DMS79 treated with DMSO at 0.1 percent for 48 hours (cell line): ENCODE results near the gene DYNLL1.
"Not testable (repeated sequence)": the region's sequence is repeated elsewhere in the genome, so short reads cannot be mapped to it uniquely, and the experiment has no call there.

Experiments
- DNase-seq: peaks from one replicate; lab custom pipeline; 2025; lab: John Stamatoyannopoulos, UW

Gene DYNLL1

DNA sequence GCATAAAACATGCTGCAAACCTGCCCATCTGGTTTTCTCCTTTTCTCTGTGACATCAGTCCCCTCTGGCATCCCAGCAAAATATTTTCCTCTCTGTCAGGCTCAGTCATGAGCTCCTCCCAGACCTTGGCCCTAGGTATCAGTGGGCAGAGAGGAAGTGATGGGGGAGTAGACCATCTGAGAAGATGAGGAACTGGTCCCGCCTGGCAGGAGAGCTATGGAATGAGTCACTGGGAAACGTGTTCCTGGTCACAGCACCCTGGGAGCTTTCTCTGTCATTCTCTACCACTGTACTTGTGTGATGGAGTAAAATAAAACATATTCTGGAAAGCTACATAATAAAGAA is 21.3 kb upstream of the DYNLL1 start:
- no peak for DNase-seq

DNA sequence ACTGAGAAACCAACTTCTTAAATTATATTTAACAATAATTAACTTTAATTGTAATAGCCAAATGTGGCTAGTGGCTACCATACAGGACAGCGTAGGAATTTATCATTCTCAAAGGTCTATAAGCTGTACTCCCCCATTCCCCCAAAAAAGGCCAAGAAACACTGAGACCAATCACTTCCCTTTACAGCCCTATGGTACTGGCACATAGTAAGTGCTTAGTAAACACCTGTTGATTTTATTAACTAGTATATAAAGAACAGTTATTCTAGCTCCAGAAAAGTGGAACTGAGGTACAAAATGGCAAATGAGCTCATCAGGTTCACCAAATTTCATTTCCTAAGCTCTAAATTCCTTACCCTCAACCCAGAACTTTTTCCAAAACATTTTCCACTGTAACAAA is 20.3 kb upstream of the DYNLL1 start:
- no peak for DNase-seq

DNA sequence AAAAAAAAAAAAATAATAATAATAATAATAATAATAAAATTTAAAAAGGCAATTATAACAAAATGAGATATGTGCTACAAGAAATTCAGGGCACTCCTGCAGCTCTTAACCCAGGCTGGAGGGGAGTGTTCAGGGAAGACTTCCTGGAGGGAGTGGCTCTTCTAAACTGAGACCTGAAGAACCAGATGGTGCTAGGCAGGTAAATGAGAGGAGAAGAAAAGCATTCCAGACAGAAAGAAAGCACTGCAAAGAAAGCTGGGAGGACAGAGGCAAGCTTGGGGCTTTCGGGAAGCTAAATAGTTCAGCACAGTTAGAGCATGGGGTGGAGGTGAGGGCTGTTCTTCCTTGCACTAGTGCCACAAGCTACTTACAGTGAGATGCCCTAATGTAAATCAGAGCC is 16.5 kb upstream of the DYNLL1 start:
- DNase-seq: no peak

DNA sequence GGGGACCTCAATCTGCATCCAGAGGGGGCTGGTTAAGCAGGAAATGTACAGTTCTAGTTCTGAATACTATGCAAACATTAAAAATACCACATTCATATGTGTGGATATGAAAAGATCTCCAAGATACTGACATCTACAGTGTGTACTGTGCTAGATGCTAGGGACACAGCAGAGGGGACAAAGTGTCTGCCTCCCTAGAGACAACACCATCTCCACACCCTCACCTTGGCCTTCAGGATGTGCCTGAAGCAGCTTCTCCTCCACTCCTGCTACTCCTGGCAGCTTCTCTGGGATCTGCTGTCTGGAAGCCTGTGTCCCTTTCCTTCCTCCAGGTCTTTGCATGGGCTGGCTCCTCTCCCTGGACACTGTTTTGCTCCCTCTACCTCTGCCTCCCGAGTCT is 15.7 kb upstream of the DYNLL1 start:
- DNase-seq: no peak

DNA sequence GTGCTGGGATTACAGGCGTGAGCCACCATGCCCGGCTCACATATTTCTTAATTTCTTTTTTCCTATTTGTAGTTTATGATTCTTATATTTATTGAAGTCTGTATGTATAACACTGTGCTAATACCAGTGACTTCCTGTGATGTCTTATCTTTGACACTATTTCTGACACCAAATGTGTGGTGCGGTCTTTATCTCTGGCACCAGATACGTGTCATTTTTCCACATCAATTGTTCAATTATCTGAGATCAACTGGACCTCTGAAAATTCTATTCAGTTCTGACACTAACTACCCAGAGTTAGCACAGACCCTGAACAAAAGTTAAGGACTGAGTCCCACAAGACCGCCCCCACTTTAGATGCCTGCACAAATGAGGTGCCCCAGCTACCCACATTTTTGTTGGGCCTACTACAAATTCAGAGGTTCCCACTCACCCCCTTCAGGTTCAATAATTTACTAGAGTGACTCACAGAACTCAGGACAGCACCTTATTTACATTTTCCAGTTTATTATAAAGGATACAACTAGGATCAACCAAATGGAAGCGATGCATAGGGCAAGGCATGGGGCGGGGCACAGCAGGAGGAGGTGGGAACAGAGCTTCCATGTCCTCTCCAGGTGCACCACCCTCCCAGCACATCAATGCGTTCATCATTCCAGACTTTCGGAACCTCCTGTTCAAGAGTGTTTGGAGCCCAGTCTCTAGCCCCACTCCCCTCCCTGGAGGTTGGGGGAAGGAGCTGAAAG is 14.7 kb upstream of the DYNLL1 start:
- DNase-seq: no peak

DNA sequence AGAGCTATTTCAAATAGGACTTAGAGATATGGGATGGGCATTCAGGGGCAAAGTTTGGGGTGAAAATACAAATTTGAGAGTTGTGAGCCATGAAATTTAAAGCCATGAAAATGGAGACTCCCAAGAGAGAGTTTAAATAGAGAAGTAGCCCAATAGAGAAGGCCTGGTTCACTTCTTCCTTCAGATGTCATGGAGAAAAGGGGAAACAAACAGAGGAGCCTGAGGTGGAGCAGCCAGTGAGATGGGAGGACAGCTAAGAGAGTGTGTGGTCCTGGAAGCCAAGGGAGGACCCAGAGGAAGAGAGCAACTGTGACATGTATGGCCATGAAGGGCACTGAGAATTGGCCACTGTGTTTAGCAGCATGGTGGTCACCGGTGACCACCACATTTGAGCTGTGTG is 12.3 kb upstream of the DYNLL1 start:
- no peak for DNase-seq

DNA sequence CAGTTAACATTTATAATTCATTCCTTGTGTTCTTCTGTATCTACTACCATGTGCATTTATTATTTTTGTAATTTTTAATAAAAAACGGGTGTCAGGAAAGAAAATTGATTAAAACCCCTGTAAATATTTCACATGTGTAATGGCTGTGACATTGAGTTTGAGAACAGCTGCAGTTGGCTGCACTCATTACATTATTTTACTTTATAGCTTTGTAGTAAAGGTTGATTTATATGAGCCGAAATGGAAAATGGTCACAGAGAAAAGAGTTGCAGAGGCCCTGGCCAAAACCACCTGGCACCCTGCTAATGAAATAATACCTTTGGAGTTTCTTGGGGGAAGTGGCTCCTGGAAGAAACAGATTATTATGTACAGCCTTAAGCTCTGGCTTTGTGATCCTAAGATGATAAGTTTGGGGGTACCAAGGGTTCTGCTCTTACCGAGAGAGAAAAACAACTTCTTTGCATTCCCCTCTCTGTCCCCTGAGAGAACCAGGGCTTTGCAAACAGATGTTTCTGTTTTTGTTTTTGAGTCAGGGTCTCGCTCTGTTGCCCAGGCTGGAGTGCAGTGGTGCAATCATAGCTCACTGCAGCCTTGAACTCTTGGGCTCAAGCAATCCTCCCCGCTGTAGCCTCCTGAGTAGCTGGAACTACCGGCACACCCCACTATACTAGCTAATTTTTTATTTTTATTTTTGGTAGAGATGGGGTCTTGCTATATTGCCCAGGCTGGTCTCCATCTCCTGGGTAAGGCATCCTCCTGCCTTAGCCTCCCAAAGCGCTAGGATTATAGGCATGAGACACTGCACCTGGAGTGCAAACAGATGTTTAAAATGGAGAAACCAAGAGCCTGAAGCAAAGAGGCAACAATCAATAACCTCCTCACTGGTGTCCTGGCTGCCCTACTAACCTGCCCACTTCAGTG is 9.7 kb upstream of the DYNLL1 start:
- no peak for DNase-seq

DNA sequence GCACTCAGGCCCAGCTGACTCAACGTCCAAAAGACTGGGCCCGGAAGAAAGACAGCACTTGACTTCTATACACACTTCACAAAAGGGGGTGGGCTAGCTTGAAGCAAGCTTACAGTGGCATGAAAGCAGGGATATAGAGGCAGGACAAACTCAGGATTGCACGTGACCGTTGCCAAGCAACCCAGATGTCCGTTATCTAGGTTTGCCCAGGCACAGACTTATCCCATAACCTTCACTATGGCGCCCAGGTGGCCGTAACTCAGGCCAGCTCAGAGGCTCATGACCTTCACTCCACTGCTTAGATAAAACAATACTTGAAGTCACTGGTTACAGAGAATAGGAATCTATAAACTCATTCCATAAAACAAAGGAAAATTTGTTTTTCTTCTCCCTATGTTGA is 8.4 kb upstream of the DYNLL1 start:
- not testable (repeated sequence) for DNase-seq

DNA sequence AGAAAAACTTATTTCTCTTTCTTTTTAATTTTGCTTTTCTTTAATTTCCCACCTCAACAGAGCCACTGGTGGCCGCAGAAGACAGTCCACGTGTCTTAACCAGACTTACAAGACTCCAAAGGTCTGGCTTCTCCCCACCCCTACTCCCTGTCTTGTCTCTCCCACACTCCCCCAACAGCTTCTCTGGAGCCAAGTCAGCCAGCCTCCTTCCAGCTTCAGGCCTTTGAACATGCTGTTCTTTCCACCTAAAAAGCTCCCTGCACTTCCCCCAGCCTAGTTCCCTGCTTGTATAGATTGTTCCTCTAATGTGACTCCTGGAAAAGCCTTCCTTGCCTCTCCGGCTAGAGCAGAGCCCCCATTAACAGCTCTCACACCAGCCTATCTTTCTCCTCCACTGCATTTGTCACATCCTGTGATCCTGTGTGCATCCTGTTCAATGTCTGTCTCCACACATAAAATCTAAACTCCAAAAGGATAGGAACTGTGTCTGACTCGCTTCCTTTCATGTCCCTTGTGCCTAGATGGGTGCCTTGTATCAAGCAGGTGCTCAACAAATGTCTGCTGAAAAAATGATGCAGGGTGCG is 7.8 kb upstream of the DYNLL1 start:
- DNase-seq: no peak

DNA sequence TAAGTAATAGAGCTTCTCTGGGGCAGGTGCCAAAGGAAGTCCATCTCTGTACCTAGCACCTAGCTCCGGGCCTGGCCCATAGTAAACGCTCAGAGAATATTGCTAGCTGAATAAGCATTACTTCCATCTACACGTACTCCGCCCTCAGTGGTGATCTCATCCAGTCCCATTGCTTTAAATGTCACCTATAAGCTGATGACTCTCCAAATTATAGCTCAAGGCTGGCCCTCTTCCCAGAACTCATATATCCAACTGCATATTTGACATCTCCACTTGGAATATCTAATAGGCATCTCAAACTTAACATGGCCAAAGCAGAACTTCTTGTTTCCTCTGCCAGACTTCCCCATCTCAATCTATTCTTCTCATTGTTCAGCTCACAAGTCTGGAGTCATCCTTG is 6.9 kb upstream of the DYNLL1 start:
- no peak for DNase-seq

DNA sequence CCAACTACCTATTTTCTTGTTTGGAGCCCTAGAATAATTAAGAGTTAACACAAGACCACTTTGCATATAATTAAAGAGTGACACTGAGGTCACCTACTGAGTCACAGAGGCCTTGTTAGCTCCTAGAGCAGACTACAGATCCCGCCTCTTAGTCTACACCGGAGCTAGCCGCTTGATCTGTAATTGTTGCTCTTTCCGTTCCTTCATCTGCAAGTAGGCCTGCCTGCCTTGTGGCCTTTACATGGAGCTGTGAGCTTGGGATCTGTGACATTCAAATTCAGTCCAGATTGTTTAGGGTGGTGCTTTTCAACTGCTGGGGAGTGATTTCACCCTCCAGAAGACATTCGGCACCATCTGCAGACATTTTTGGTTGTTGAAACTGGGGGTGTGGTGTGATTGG is 5.6 kb upstream of the DYNLL1 start:
- no peak for DNase-seq

DNA sequence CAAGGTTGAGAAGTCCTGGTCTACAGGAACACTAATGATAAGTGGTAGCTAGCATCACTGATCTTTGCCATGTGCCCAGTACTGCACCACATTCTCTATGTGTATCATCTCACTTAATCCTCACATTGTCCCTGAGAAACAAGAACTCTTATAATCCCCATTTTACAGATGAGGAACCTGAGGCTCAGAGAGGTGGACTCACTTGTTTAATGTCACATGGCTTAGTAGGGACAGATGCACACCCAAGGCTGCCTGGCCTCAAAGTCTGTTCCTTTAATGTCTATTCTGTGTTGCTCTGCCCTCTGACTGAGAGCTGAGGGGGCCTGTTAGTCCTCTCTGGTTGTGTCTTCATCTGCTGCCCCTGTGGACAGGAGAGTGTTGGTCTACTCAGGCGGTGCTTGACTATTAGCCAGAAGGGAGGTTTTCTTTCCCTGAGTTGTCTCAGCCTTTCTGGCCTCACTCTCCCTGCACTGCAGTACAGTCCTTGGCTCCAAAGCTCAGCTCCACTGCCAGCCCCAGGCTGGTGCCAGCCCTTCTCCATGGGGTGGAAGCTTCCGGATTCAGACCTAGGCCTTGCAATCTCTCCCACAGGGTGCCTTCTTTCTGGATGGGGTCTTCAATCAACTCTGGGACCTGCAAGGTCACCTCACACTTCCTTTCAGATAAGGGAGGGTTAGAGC is 4.9 kb upstream of the DYNLL1 start:
- no peak for DNase-seq

DNA sequence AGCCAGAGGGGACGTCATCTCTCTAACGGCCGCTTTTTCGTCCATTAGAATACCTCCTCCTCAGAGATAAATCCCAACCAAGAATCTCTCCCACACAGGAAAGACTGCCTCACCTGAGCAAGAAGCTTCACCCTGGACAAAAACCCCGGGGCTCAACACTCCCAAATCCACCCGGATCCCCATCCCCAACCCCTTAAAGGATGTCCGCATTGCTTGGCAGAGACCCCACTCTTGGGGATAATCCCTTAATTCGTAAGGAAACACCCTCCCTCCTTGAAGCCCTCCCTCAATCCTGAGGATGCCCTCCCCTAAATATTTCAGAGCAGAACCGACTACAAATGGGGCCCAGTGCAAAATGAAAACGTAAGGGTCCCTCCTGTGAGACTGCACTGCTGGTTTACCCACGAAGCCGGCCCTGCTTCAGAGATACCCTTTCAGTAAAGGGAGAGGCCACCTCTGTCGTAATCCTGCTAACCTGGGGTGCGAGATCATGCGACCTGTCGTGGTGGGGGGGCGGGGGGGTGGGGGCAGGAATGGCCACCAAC is 655 bp upstream of the DYNLL1 start:
- DNase-seq: peak; percentile 66

DNA sequence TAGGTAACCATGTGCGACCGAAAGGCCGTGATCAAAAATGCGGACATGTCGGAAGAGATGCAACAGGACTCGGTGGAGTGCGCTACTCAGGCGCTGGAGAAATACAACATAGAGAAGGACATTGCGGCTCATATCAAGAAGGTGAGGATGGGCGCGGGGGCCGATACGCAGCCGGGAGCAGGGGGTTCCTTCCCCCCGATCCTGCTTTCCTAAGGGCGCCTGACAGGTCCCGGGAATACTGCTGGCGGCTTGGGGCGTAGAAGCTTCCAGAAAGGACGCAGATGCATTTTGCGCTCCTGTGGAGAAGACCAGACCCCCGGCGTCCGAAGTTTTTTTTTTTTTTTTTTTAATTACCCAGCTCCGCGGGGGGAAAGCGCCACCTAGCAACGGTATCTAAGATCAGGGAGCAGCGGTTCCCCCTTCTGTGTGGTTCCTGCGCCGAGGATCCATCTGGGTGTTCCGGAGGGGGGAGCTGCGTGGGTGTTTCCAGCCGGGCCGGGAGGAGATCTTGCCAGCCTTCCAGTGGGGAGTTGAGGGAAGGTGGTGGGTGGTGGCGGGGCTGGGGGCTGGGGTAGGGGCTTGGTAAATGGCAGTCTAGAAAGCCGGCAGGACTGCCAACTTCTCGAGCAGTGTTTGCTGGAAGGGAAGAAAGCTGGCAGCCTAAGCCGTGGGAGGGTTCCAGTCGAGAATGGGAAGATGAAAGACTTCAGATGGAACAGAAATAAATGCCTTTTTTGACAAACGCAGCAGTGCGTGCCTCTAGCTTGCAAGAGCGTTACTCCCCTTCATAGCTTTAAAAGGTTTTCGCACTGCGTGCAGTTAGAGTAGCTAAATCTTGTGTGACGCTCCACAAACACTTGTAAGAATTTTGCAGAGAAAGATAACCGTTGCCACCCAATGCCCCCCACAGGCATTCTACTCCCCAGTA is 764 bp downstream of the DYNLL1 start:
- peak; percentile 27 for DNase-seq

DNA sequence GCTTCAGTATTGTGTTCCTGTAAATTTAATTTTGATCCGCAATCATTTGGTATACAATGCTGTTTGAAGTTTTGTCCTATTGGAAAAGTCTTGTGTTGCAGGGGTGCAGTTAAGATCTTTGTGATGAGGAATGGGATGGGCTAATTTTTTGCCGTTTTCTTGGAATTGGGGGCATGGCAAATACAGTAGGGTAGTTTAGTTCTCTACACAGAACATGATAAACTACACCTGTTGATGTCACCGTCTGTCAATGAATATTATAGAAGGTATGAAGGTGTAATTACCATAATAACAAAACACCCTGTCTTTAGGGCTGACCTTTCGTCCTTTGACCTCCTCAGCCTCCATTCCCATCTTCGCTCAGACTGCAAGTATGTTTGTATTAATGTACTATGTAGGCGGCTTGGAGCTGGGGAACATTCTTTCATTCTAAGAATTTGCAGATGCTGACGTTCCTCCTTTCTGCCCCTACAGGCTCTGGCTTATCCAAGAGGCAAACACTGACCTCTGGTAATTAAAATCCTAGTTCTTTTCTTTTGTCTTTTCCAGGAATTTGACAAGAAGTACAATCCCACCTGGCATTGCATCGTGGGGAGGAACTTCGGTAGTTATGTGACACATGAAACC is 1.7 kb downstream of the DYNLL1 start:
- DNase-seq: no peak

DNA sequence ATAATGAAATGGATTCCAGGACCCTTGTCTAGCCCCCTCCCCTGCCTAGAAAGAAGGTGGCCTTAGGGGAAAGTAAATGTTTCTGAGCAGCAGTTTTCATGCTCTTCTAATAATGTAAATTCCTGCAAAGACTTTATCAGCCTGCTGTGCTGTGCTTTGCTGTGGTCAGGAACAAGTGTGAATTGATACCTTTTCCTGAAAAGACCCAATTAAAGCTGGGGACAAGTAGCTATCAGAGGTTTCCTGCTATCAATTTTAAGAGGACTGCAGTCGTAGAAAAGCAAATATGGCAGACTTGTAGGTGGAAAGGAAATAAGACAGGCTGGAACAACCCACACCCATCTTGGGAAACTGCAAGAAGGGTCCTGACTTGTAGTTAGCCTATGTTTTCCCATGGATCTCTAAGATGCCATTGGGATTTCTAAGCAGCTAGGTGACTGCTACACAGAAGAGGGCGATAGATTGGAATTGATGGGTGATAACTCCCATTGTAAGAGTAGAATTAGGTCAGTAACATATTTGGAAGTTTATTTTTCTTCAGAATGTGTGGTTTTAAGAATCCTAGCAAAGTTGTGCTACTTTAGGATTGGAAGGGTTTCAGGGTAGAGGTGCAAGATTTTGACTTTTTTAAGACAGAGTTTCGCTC is 3.1 kb downstream of the DYNLL1 start:
- DNase-seq: no peak

DNA sequence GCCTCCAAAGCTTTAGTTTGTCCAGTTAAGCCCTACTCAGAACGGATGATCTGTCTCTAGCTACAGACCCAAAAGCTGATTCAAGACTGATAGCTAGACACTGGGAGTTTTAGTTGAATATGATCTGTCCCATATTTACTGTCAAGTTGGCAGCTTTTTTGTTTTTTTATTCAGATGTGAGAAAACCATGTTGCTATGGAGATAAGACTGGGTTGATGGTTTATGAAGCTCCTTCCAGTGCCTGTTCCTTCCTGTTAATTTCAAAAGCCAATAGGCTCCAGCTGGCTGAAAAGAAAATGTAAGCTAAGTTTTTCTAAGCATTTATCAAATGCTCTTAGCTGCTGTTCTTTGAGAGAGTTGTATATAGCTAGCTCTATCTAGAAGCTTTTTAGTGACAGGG is 4.7 kb downstream of the DYNLL1 start:
- DNase-seq: no peak

DNA sequence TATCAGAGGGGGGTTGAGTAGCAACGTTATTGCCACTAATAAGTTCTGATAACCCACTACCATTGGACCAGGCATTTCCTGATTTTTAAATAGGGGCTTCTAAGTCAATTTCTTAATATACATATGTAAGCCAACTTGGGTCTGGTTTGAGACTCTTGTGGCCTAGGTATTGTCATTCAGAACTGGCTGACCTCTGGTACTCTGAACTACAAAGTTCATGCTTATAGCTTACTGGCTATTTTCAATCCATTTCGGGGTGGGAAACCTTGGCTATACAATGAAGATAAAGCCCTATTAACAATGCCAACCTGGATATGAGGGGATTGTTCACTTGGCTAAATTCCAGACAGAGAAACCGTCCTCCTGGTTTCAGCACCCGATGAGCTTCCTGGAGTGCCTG is 8.7 kb downstream of the DYNLL1 start:
- DNase-seq: no peak

DNA sequence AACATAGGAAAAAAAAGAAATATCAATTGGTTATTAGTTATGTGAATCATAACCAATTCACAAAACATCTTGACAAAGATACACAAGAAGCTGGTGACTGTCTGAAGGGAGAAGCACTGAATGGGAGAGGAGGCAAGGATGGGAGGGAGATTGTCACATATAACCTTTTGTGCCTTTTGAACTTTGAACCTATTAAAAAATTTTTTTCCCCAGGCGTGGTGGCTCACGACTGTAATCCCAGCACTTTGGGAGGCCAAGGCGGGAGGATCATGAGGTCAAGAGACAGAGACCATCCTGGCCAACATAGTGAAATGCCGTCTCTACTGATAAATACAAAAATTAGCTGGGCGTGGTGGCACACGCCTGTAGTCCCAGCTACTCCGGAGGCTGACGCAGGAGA is 12.6 kb downstream of the DYNLL1 start:
- DNase-seq: no peak

DNA sequence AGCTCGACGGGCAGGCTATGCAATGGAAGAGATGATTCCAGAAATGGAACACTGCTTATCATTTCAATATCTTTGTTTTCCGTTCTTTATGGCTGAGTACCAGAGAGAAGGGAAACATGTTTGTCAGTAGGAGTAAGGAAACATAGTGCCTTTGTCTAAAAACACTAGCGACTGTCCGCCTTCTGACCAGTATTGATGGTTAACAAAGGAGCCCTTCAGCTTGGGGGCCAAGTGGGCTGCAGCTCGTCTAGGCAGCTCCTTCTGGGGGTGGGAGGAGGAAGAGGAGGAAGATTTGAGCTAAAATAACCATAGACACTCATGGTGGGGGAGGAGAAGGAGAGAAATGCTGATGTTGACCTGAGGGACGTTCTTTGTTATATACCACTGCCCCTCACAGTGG is 18.1 kb downstream of the DYNLL1 start:
- DNase-seq: no peak
